OCI-LY3 (cell line): ENCODE measurements around the gene ARFRP1.

Experiments
- EZH2phosphoT487 ChIP-seq: fragments of 200-600 bp; shearing (Covaris generic); IDR thresholded peaks from 2 replicates; pipeline ENCODE4 v1.6.1; 2018; ENCODE audit warnings: antibody characterized with exemption, mixed run types, low read depth
- TF ChIP-seq, protein P1 (sequence below): fragments of 200-600, 300-600 bp; sonication (generic); IDR thresholded peaks from 2 replicates; pipeline ENCODE4 v1.5.1; 2014; ENCODE audit warnings: antibody characterized with exemption, low read length, low read depth

GRCh38 chr20:63703976-63704748 is 3.6 kb downstream of the ARFRP1 start:
- TF ChIP-seq, protein P1, sequence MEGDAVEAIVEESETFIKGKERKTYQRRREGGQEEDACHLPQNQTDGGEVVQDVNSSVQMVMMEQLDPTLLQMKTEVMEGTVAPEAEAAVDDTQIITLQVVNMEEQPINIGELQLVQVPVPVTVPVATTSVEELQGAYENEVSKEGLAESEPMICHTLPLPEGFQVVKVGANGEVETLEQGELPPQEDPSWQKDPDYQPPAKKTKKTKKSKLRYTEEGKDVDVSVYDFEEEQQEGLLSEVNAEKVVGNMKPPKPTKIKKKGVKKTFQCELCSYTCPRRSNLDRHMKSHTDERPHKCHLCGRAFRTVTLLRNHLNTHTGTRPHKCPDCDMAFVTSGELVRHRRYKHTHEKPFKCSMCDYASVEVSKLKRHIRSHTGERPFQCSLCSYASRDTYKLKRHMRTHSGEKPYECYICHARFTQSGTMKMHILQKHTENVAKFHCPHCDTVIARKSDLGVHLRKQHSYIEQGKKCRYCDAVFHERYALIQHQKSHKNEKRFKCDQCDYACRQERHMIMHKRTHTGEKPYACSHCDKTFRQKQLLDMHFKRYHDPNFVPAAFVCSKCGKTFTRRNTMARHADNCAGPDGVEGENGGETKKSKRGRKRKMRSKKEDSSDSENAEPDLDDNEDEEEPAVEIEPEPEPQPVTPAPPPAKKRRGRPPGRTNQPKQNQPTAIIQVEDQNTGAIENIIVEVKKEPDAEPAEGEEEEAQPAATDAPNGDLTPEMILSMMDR: no peak
- no peak for TF ChIP-seq EZH2phosphoT487
